ENCODE measurements around the gene ACMSD.
A peak's percentile ranks its signal among the peaks of the same experiment; 100 is the strongest.

ACMSD gene

DNA sequence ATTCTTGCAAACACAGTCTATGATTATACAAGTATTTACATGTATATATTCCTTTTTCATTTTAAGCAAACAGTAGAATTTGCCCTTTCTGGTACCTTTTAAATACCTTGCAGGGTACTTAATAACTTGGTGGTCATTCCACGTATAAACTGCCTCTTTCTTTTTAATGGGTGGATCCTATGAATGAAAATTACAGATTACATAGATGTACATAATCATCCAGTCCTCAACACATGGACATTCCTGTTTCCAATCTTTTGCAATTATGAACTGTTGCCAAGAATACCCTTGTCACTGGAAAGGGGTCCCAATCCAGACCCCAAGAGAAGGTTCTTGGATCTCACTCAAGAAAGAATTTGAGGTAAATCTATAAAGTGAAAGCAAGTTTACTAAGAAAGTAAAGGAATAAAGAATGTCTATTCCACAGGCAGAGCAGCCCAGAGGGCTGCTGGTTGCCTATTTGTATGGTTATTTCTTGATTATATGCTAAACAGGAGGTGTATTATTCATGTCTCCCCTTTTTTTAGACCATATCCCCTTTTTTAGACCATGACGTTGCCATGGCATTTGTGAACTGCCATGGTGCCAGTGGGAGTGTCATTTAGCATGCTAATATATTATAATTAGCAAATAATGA, 72.5 kb downstream of the ACMSD start:
- no peak for DNase-seq

- DNase-seq, result no peak
Observed at GRCh38 chr2:134911400-134911785, 73.0 kb downstream of the ACMSD start.

DNA sequence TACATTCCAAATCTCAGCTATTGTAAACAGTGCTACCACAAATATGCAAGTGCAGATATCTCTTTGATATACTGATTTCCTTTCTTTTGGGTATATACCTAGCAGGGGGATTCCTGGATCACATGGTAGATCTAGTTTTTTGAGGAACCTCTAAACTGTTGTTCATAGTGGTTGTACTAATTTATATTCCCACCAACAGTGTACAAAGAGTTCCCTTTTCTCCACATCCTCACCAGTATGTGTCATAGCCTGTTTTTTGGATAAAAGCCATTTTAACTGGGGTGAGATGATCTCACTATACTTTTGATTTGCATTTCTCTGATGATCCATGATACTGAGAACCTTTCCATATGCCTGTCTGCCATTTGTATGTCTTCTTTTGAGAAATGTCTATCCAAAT, 73.9 kb downstream of the ACMSD start:
- DNase-seq, result no peak

- DNase-seq, result peak; percentile 36
Observed at GRCh38 chr2:134917360-134917865, 79.0 kb downstream of the ACMSD start.

DNA sequence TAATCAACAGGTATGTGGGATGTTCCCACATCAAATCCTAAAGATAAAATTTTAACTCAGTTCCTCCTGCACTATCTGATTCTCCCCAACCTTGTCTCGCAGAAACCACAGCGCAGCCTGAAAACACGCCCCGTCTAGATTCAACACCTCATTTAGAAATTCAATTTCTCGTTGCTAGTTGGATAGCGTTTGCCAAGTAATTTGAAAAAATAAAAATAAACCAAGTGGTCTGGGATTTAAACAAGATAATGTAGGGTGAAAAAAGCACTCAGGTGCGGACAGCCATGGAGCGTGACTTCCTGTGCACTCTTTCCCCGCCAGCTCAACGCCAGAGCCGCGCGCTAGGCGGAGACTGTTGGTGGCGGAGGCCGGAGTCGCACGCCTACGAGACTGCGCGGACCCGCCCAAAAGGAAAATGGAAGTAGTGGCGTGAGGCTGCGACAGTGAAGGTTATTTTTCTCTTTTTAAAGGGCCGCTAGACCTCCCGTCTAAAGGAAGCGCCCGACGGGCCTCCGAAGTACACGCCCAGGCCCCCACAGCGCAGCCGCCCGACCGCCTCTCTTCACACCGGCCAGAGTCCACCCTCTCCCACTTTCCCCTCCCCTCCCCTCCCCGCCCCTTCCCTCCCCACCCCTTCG, 79.6 kb downstream of the ACMSD start:
- DNase-seq, result no peak

DNA sequence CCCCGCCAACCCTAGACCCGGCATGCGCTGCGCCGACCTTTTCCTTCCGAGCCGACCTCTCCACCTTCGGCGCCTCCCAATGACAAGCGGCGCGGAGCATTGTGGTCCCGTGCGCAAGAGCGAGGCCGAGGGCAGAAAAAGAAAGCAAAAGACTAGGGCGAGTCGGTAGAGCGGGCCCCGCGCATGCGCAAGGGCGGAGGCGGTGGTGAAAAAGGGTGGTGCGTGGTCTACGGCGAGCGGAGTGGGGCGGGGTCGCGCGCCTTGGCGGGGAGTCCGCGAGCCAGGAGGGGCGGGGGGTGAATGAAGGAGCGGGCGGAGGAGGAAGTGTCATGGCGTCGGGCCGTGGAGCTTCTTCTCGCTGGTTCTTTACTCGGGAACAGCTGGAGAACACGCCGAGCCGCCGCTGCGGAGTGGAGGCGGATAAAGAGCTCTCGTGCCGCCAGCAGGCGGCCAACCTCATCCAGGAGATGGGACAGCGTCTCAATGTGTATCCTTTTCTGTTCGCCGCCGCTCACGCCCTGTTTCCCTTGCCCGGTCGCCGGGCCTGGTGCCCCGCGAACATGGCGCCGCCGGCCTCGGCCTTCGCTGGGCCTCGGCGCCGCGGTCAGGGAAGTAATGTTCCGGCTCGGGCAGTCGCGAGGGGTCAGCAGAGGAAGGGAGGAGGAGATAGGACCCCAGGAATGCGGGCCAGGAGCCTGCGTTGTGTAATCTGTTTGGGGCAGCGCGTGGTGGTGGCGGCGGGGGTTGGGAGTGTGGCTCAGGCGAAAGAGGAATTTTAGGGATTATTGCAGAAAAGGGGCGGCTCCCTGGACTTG, 80.3 kb downstream of the ACMSD start, which contains the start of gene CCNT2:
TSS of gene CCNT2 (plus strand) at position 297 of the 815 bp plus-strand sequence. CDS start at position 330, 33 bp downstream.
- peak; percentile 100 for DNase-seq

DNA sequence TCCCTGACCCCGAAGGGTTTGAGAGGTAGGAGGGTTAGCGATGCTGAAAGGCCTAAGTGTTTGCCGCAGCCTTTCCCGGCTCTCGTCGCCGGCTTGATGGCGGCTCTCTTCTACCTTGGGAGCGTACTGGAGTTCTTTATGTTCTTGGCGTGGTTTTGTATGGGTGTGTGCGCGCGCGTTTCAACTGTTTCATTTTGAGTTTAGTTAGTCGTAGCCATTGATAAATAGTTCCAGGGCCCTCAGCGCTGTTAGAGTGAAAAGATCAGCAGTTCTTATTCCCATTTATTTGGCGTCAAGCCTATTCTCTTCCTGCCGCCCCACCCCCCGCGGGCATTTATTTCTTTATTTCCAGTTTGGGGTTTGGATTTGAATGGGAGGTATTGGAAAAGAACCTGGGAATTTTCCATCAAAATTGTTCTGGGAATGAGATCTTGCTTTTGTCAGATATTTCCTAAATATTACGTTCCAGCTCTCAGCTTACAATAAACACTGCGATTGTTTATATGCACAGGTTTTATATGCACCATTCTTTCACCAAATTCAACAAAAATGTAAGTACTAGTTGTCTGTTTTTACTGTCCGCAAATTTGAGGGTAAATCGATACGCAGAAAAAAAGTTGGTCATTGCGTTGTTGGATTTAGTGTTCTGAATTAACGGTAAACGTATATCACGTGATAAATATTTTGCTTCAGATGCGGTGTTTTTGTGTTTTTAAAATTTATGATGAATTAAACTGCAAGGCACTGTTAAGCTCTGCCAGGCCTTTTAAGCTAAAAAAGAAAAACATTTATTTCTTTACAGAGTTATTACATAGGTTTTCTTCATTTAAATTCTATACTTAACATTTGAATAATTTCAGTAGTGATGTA, 81.2 kb downstream of the ACMSD start:
- DNase-seq, result no peak

DNA sequence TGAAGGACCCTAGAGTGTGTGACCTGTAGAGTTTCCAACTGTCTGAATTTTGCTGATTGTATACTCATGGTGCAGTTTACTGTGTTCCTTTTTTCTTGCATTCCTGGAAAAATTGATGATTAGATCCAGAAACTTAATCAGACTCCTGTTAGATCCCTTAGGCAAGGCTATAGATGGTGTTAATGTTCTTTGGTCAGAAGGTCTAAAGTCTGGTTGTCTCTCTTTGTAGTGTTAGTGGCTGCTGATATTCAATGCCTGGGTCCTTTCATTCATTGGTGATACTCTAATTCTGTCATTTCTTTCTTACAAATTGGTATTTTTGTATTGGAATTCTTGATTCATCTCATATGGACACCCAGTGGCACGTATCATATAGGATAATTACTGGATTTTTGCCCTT, 86.5 kb downstream of the ACMSD start:
- DNase-seq, result no peak

DNA sequence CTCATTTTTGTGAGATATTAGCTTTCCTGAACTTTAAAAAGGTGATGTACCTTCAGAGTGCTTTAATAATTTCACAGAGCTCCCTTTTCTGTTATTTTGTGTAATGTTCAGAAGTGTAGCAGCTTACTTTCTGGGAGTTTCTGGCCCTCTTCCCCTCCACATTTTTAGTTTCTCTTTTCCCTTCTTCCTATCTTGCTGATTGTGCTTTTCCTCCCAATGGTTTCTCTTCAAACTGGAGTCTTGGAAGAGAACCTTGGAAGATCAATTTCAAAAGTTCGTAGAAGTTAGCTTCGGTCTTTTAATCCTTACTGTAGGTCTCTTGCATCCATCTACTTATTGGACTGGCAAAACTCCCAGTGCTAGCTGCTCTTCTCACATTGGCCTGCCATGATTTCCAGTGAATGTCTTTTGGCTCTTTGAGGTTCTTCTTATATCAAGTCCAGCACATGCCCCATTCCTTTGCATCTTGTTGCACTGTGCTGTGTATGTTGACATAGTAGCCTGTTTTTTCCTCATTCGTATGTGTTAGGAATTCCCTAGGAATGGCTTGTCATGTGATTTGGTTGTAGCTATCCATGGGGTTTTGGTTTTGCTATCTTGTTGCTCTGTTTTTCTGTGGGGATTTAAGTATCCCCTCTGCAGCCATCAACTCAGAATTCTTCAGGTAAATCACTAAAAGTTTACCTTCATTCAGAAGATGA, 88.0 kb downstream of the ACMSD start:
- no peak for DNase-seq

- no peak for DNase-seq
Observed at GRCh38 chr2:134927195-134927594, 88.8 kb downstream of the ACMSD start.

DNA sequence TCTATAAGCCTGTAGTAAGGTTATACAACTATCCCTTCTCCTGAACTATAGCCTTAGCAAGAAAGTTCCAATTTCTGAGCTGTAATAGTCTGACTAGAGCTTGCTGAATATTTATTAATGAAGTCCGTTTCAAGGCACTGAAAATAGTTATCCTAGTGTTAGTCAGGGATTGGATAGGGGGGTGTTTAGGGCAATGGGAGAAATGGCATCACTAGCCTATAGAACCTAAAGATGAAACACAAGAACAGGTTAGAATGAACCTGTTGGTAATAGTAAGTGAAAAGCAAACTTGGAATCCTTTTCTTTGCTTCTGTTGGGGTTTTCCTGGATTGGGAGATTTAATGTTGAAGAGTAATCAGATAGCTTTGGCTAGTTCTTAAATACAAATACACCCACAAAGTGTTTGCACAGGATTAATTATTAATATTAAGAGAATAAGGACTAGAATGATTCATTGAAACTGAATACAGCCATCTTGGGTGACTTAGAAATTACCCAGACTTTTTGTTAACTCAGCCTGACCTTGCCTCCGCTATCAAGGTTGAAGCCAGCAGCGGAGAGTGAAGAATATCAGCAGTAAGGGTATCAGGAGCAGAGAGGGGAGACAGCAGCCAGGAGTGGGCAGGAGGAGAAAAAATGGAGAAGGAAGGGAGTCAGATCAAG, 94.6 kb downstream of the ACMSD start:
- no peak for DNase-seq

- no peak for DNase-seq
Observed at GRCh38 chr2:134933732-134934131, 95.3 kb downstream of the ACMSD start.

DNA sequence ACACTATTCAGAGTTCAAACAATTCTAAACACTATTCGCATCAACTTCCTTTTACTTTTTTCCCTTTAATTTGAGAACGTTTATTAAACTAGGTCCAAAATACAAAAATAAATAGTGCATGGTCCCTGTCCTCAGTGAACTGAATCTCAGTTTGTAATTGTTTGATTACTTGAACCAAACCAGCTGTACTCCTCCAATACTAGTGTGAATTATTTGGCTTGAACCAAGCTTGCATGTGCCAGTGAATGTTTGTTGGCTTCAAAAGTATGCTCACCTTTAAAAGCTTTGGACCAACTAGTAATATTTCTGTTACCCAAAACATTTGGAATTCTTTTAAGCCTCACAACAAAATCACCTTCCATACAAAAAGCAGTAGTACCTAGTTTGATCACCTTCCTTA, 95.7 kb downstream of the ACMSD start:
- no peak for DNase-seq

GRCh38 chr2:134934641-134935040, 96.2 kb downstream of the ACMSD start:
- DNase-seq, result no peak

- no peak for DNase-seq
Observed at GRCh38 chr2:134936691-134937090, 98.3 kb downstream of the ACMSD start.

- DNase-seq, result no peak
Observed at GRCh38 chr2:134943540-134943939, 105.1 kb downstream of the ACMSD start.

GRCh38 chr2:134944975-134945374, 106.6 kb downstream of the ACMSD start:
- no peak for DNase-seq

DNA sequence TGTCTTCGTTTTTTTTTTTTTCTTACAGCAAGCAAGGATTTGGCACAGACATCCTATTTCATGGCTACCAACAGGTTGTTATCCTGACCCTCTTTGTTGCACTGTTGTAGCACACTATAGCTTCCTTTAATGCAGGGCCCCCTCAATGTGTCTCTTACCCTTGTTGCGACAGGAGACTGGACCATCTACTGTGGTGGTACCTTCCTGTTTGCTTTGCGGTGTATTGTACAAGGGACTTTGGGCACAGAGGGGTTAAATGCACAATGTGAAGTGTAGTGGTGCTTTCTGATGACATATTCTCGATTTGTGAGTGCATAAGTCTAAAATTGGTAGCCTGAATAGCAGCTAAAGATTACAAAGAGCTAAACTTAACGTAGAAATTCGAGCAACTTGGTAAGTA, 107.7 kb downstream of the ACMSD start:
- DNase-seq, result no peak

DNA sequence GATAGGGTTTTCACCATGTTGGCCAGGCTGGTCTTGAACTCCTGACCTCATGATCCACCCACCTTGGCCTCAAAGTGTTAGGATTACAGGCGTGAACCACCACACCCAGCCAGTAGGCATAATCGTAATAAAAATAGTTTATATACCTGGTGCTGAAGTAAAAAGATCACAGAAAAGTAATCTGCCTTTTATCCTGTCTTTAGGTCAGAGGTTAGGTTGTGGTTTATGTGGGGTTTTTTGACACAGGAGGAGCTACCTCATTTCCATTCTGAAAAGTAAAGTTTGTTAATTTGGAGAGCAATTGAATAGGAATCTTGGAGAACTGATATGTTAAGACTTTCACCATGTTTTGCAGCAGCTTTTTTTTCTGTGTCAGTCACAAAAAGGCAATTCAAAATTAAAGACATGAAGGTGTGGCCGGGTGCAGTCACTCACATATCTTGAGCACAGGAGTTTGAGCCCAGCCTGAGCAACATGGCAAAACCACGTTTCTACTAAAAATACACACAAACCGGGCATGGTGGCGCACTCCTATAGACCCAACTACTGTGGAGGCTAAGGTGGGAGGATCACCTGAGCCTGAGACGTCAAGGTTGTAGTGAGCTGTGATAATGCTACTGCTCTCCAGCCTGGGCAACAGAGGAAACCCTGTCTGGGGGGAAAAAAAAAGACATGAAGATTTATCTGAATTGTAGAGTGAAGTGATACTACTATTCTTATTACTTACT, 111.7 kb downstream of the ACMSD start:
- no peak for DNase-seq

DNA sequence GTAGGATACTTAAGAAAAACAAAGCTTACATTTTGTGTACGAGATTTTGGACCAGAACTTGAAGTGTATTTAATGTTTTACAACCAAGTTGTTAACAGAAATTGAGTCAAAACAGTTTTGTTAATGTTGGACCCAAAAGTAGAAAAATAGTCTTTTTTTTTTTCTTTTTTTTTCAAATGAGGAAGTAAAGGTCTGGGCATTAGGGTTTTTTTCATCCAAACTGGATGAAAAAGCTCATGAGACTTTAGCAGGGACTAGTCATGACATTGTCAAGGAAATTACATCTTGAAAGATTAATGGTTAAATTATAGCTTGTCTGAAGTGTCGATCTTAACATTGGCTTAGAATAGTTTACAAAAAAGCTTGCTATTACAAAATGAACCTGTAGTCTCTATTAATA, 112.5 kb downstream of the ACMSD start:
- no peak for DNase-seq

Data from left hindlimb (tissue), 1 donor.